ENCODE measurements around the gene PPCS.

Gene PPCS

DNA sequence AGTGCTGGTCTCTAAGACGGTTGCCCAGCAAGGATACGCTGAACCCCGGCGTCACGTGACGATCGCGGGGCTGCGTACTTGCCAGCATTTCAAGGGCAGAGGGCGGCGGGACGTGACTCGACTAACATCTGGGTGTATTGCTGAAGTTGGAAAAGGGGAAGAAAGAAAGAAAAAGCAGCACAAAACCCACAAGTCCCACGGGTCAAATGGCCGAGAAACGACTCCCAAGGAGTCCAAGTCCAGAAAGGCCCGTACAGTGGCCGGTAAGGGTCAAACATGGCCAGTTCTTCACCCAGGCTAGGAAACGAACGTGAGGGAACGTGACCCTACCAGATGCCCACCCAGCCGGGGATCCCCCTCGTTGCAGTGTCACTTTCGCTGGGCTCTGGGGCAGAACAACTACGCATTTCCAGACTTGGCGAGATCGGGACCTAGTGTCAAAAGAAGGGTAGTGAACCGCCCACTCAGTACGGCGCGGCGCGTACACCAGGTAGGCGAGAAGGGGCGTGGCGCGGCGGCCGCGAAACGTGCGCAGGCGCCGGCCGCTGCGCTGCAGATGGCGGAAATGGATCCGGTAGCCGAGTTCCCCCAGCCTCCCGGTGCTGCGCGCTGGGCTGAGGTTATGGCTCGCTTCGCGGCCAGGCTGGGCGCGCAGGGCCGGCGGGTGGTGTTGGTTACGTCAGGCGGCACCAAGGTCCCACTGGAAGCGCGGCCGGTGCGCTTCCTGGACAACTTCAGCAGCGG, at the start of gene PPCS, which contains the start of gene ZMYND12:
PPCS (plus strand) TSS at position 534 of the 744 bp plus-strand sequence; CDS start at position 557, 23 bp downstream.
ZMYND12 (minus strand) TSS at position 13 of the 744 bp plus-strand sequence. CDS start 25 bp downstream, outside the sequence.
- DNase-seq, result peak; percentile 94

- no peak for DNase-seq
Observed at GRCh38 chr1:42414551-42415496, 41.5 kb upstream of the PPCS start.

GRCh38 chr1:42417166-42417565, 39.2 kb upstream of the PPCS start:
- no peak for DNase-seq

DNA sequence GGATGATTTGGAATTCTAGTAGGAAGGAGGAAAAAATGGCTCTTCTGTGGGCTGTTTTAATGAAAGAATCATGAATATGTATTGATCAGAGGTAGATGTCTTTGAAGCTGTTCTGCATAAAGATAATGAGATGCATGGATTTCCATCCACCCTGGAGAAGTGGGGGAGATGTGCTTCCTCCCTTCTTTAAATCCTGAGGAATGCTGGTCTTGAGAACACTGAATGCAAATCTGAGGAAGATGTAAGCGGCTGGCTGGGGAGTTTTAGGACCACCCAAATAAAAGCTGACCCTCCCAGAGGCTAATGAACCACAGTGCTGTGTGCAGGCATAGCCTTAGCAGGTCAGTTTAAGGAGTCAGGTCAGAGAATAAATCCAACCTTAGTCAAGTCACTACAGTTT, 37.8 kb upstream of the PPCS start:
- DNase-seq, result no peak

- peak; percentile 50 for DNase-seq
Observed at GRCh38 chr1:42419126-42419821, 37.1 kb upstream of the PPCS start.

GRCh38 chr1:42420121-42420520, 36.2 kb upstream of the PPCS start:
- no peak for DNase-seq

DNA sequence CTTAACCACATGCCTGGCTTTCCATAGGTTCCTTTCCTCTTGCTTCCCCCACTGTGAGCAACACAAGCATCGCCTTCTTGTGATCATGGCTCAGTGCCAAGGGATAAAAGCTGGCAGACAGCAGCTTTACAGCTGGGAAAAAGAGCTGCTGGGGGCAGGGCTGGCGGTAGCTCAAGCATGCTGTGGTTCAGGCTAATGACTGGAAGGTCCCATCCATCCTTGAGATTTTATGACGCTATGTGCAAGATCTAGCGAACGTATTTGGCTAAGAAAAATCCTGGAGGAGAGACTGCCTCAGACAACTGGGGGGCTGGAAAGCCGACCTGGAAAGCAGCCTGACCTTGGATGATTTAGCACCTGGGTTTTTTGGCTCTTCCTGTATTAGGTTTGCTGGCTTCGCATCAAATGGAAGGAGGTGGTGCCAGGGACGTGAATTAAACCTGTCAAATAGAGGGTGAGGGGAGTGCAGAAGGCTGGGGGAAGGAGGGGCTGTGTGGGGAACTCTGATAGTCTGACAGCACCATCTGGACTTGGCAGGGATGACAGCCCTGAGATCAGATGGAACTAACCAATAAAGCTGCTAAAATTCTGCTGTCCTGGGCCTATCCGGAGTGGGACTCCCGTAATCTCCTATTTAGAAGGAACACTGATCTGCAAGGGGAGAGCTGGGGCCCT, 35.3 kb upstream of the PPCS start:
- peak; percentile 92 for DNase-seq

DNA sequence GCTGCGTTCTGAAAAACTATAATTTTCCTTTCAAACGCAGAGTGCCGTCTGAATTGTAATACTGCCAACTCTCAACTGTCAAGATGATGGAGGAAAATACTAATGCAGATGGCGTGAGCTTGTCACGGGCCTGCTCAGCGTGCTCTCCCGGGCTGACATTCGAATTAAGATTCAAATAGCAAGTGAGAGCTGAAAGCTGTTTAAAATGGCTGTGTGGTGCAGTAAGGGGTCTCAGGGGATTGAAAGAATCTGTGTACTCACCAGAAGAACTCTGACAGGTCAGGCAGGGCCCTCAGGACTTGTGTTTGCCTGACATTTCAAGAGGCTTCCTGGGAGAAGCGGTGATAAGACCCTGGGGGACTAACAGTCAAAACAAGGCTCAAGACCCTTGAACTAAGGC, 33.6 kb upstream of the PPCS start:
- DNase-seq, result no peak

DNA sequence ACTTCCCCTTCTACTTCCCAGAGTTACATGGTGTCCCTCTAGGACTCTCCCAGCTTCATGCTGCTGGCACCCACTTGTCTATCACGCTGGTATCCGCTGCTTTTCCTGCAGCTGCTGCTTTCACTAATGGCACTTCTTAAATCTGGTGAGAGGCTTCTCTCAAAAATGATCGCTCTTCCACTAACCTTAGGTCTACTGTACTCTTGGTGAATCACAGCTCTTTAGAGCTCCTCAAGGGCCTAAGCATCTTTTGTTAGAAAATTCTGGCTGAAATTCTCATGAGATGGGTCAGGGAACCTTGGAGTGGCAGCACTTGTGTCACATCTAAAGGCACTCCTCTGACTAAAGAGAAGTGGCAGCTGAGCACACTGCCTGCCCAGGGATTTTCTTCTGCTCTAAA, 32.7 kb upstream of the PPCS start:
- DNase-seq, result peak; percentile 33

- DNase-seq, result no peak
Observed at GRCh38 chr1:42424201-42424600, 32.1 kb upstream of the PPCS start.

DNA sequence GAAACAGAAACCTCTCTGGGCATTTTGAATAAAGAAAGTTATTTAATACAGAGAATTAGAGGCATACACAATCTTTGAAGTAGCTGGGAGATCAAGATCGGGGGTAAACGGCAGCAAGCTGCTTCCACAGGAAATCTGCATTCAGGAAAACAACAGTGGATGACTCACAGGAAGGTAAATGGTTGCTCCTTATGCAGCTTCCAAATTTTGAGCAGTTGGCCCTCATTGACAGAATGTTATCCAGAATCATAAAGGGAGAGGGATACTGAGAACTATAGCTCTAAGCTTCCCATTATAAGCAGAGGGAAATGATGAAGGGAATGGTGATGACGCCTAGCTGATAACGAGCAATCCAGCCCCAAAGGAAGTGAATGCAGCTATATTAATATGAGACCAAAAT, 29.1 kb upstream of the PPCS start:
- no peak for DNase-seq

GRCh38 chr1:42429603-42430002, 26.7 kb upstream of the PPCS start:
- DNase-seq, result no peak

GRCh38 chr1:42430286-42431135, 25.8 kb upstream of the PPCS start:
- no peak for DNase-seq

GRCh38 chr1:42431514-42431913, 24.8 kb upstream of the PPCS start:
- DNase-seq, result no peak

DNA sequence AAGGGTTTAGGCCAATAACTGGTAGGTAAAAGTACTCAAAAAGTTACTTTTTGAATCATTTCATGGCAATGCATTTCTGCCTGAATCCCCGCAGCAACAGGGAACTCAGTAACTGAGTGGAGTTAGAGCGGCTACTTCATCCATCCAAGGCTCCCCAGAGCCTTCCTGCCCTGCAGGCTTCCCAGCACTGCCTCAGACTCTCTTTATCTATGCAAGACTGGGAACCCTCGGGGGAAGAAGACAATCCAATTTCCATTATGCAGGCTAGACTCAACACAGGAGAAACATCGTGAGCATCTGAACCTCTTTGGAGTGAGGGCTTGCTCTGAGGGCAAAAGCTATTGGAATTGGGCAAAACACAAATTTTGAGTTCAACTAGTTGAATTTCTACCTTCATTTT, 23.6 kb upstream of the PPCS start:
- no peak for DNase-seq

GRCh38 chr1:42433369-42433768, 23.0 kb upstream of the PPCS start:
- no peak for DNase-seq

DNA sequence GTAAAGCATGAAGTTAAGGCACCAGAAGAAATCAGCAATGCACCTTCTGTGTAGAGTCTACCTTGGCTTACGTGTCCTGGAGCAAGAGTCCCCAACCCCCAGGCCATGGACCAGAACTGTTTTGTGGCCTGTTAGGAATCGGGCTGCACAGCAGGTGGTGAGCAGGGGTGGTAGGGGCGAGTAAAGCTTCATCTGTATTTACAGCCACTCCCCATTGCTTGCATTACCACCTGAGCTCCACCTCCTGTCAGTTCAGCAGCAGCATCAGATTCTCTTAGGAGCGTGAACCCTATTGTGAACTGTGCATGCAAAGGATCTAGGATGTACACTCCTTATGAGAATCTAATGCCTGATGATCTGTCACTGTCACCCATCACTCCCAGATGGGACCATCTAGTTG, 22.0 kb upstream of the PPCS start:
- no peak for DNase-seq

GRCh38 chr1:42439940-42440339, 16.4 kb upstream of the PPCS start:
- no peak for DNase-seq

GRCh38 chr1:42442662-42443061, 13.7 kb upstream of the PPCS start:
- DNase-seq, result no peak

- DNase-seq, result no peak
Observed at GRCh38 chr1:42449256-42449655, 7.1 kb upstream of the PPCS start.

DNA sequence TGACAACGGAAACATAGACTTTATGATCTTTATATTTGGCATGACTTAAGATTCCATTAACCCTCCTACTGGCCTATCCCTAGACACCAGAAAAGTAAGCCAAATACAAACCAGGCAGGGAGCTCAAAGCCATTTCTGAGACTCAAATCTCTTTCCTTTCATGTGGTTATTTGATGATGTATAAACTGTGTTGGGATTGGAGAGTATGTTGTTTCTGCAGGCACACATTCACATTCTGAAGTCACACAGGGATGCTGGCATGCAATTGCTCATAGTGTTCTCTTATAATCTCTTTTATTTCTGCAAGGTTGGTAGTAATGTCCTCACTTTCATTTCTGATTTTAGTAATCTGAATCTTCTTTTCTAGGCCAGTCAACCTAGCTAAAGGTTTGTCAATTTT, 6.3 kb upstream of the PPCS start:
- no peak for DNase-seq

DNA sequence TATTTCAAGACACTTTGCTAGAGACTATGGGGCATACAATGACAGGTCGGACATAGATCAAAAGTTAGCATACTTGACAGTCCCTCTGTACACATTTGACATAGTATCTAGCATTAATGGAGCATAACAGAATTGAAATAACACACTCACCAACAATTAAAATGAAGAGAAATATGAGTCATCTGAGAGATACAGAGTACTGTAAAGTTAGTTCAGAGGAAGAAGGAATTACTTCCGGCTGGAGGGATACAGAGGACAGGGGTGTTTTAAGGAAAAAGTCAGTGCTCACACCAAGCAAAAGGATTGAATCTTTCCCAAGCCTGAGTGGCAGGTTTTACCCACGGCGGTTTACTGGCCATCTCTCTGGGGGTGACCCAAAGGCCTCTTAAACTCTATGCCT, 3.0 kb upstream of the PPCS start:
- DNase-seq, result no peak
